T1000 (cell line): ENCODE data around the gene SPTAN1.

Experiments
- DNase-seq: peaks from one replicate; lab custom pipeline; 2025; ENCODE audit warnings: mixed read lengths; lab: John Stamatoyannopoulos, UW

SPTAN1 gene

GRCh38 chr9:128600099-128600498, 47.7 kb downstream of the SPTAN1 start:
- DNase-seq = no peak

DNA sequence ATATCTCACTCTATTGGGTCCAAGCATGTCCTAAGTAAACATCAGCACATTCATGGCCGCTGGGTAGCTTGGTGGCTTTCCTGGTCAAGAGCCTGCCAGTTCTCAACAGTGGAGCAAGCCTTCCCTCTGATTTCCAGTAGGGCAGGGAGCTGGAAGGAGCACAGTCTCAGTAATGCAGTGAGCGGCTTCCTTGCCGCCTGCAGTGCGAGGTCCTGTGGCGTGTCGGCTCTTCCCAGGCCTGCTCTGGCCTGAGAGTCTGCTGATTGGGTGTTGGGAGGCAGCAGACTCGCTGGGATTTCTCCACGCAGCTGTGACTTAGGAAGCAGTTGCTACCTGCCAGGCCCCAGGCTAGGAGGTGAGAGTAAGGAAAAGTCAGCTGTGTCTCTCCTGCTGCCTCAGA, 51.3 kb downstream of the SPTAN1 start:
- no peak for DNase-seq

- no peak for DNase-seq
Observed at GRCh38 chr9:128607642-128608350, 55.4 kb downstream of the SPTAN1 start.

- DNase-seq = no peak
Observed at GRCh38 chr9:128610897-128611296, 58.5 kb downstream of the SPTAN1 start.

GRCh38 chr9:128611600-128612394, 59.4 kb downstream of the SPTAN1 start:
- DNase-seq = no peak

DNA sequence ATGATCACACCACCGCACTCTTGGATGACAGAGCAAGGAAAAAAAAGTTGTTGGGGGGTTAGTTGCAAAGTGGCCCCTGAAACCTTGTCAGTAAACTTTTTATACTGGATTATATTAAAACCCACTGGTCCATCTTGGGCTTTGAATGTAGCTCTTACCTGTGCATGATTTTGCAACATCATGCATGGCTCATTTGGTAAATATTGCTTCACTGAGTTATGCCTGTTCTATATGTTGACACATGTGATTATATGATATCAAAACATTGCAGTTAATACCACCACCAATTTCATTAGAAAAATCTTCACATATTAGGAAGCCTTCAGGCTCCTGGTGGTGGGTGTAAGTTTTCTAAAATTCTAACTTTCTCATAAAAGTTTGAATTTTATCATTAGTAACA, 62.3 kb downstream of the SPTAN1 start:
- no peak for DNase-seq

GRCh38 chr9:128615571-128615970, 63.2 kb downstream of the SPTAN1 start:
- DNase-seq = no peak

- DNase-seq = no peak
Observed at GRCh38 chr9:128617943-128618342, 65.6 kb downstream of the SPTAN1 start.

DNA sequence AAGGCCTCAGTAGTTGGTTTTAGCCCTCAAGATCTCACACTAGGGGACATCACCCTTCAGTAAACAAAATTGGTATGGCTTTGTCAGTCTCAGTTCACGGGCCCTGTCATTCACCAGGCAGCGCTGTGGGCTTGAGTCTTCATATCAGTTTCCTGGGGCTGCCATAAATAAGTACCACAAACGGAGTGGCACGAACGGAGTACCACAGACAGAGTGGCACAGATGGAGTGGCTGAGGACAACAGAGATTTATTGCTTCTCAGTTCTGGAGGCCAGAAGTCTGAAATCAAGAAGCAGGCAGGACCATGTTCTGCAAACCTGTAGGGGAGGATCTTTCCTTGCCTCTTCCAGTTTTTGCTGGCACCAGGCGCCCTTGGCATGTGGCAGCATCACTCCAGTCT, 66.7 kb downstream of the SPTAN1 start:
- no peak for DNase-seq

GRCh38 chr9:128619779-128620178, 67.4 kb downstream of the SPTAN1 start:
- no peak for DNase-seq

DNA sequence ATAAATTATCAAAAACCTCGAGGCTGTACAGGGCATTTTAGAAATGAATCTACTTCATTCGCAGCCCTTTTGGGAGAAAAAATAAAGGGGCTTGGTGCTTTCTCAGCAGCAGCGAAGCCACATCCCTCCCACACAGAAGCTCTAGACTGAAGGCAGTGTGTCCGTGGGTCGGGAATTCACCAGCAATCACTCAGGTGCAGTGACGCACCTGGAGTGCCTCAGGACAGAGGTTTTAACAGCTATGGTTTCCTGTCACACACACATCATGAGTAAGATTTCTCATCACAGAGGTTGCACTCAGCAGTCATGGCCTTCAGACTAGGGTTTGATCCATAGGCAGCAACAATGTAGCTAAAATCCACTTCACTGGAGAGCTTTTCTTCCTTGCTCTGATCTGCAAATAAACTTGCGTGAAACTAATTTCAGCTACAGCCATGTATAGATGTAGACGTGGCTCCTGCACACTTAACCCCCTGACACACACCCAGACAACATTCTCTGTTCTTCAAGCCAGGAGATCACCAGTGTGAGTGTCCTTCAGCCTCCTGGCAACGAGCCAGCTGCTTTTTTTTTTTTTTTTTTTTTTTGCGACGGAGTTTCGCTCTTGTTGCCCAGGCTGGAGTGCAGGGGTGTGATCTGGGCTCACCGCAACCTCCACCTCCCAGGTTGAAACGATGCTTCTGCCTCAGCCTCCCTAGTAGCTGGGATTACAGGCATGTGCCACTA, 69.5 kb downstream of the SPTAN1 start:
- DNase-seq = no peak

DNA sequence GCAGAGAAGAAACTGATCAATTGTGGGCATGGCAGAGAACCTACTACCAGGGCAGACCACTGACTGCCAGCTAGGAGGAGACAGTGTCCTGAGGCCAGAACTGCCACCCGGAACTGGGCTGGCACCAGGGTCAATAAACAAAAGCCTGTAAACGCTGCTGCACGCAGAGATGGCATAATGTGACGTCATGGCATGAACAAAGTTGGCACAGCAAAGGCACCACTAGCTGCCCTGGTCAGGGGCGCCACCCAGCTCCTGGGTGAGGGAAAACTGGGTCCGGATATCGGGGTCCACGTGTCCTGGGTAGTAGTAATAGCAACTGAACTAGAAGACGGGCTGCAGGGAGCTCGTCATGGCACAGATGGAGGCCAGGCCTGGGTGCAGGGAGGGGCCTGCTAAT, 72.2 kb downstream of the SPTAN1 start:
- DNase-seq = no peak

DNA sequence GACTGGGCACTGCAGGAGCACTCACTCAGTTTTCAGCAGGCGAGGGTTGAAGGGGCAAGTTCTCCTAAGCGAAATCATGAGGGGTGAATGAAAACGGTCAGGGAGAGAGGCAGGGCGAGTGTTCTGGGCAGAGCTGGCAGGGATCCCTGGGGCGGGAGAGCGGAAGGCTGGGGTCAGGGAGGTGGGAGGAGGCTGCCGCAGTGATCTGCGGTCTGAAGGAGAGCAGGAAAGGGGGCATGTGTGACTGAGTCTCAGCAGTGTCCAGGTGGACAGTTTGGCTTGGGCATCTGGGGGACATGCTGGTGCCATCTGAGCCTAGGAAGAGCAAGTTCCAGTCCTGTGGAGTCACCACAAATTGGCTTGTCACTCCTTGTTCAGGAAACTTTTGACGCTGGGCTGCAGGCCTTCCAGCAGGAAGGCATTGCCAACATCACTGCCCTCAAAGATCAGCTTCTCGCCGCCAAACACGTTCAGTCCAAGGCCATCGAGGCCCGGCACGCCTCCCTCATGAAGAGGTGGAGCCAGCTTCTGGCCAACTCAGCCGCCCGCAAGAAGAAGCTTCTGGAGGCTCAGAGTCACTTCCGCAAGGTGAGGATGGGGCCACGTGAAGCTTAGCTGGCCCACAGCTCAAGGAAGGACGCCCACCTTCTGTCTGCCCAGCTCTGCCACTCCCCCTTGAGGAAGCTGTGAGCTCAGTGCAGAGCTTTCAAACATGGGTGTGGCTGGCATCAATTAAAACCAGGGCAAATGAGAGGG, 73.2 kb downstream of the SPTAN1 start:
- DNase-seq = no peak

GRCh38 chr9:128626181-128626580, 73.8 kb downstream of the SPTAN1 start:
- no peak for DNase-seq

GRCh38 chr9:128627127-128627715, 74.8 kb downstream of the SPTAN1 start:
- DNase-seq = no peak

GRCh38 chr9:128627906-128628305, 75.5 kb downstream of the SPTAN1 start:
- DNase-seq = no peak

DNA sequence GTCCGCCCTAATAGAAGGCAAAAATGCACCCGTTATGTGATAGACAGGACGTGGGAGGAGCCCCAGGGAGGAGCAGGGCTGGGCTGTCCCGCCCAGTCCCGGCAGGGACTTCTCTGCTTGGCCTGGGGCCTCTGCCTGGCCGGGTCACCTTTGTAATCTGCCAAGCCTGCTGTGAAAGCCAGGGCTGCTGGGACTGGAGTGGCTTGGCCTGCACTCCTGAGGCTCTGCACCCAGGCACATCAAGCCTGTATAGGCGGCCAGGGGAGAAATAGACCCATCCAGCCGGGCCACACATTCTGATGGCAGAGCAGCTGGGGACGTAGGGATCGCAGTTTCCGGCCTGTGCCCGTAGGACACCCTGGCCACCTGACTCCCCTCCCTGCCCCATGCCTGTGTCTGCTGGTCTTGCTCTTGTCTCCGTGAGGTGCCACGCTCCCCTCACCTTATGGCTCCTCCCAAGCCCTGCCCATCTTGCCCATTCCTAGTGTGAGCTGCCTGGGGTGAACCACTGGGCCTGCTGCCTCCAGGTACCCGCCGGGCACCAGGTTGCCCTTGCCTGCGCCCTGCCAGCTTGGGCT, 76.2 kb downstream of the SPTAN1 start:
- no peak for DNase-seq

DNA sequence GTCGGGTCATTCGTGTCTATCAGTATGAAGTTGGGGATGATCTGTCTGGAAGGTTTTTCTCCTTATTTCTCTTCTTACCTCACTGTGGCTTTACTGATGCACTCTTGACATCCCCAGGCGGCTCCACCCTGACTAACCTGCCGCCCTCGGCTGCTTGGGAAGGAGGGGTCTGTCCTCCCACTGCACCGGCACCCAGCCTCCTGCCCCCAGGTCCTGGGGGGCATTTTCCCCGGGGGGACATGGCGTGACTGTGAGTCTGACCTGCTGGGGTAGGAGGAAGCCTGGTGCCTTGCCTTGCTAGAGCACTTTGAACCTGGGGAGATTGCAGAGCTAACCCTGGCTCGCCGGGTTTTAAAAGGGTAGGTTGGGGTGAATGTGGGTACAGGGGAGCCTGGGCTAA, 76.7 kb downstream of the SPTAN1 start:
- no peak for DNase-seq

DNA sequence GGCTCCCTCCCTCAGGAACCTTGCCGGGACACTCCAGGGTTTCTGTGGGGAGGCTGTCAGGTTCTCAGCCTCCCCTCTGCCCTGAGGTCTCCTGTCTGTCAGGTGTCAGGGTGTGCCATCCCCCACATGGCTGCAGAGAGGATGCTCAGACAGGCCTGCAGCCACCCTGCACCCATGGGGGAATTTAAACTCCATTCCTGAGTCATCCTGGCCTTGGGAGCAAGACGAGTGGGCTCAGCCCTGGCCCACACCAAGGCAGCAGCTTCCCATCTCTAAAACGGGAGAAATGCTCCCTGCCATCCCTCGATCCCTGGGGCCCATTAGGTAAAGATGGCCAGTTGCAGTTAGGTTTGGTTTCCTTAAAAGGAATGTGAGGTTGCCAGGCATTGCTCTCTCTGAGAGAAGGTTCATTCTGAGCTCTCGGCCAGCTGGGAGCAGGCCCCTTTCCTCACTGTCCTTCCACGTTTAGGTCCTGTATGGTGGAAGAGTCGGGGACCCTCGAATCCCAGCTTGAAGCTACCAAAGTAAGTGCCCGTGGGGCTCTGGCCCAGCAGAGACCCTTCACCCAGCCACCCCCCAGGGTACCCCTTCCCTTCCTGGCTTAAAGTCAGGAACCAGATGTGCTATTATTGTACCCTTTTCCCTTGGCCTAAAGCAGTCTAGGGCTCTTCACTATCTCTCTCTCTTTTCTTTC, 77.6 kb downstream of the SPTAN1 start:
- DNase-seq = no peak

- DNase-seq = no peak
Observed at GRCh38 chr9:128631636-128632035, 79.2 kb downstream of the SPTAN1 start.

DNA sequence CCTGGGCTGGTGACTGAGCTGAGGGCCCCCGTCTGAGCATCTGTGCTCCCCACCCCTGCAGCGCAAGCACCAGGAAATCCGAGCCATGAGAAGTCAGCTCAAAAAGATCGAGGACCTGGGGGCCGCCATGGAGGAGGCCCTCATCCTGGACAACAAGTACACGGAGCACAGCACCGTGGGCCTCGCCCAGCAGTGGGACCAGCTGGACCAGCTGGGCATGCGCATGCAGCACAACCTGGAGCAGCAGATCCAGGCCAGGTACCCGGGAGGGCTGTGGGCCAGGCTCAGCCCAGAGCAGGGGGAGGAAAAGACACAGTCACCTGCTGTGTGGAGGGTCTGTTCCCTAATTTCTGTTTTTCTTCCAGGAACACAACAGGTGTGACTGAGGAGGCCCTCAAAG, 79.7 kb downstream of the SPTAN1 start:
- DNase-seq = no peak
